HepG2 (cell line): ENCODE data around the gene CERS5. TPM values are rescaled to one million over a fixed set of nuclear protein-coding genes. Genes with fewer than 3 reads are reported as not detected.

Experiments used
- AHR ChIP-seq: IDR thresholded peaks from 2 replicates; pipeline ENCODE4 v1.6.1; 2018; ENCODE audit warnings: missing genetic modification reagents, missing compliant biosample characterization
- DR1 ChIP-seq: sonication (generic); formaldehyde crosslinking; IDR thresholded peaks from 2 replicates; pipeline ENCODE4 v1.8.0; 2021; ENCODE audit warnings: mild to moderate bottlenecking, missing genetic modification reagents, inconsistent platforms
- ETV6 ChIP-seq: sonication (generic); formaldehyde crosslinking; conservative IDR thresholded peaks from 2 replicates; pipeline ENCODE4 v1.4.0; 2020; ENCODE audit warnings: missing genetic modification reagents
- FOXA3 ChIP-seq: IDR thresholded peaks from 2 replicates; pipeline ENCODE4 v1.6.1; 2016; ENCODE audit warnings: missing genetic modification reagents, missing compliant biosample characterization
- GABPB1 ChIP-seq: IDR thresholded peaks from 2 replicates; pipeline ENCODE4 v1.6.1; 2016; ENCODE audit warnings: mild to moderate bottlenecking, missing genetic modification reagents, moderate library complexity, missing compliant biosample characterization
- GATAD2A ChIP-seq: IDR thresholded peaks from 2 replicates; pipeline ENCODE4 v1.6.1; 2016
- HNF4A ChIP-seq: sonication (generic); formaldehyde crosslinking; IDR thresholded peaks from 2 replicates; pipeline ENCODE4 v1.4.0; 2020; ENCODE audit warnings: missing genetic modification reagents
- JARID2 ChIP-seq: sonication (generic); formaldehyde crosslinking; IDR thresholded peaks from 2 replicates; pipeline ENCODE4 v1.8.1; 2023; ENCODE audit warnings: missing genetic modification reagents, inconsistent platforms; ENCODE audit not compliant: insufficient replicate concordance
- KDM5B ChIP-seq: sonication (generic); formaldehyde crosslinking; IDR thresholded peaks from 2 replicates; pipeline ENCODE4 v1.4.0; 2020; ENCODE audit warnings: missing genetic modification reagents, mild to moderate bottlenecking, borderline replicate concordance
- MTF2 ChIP-seq: sonication (generic); formaldehyde crosslinking; IDR thresholded peaks from 2 replicates; pipeline ENCODE4 v1.5.0; 2020; ENCODE audit warnings: missing genetic modification reagents, borderline replicate concordance
- PBX2 ChIP-seq: IDR thresholded peaks from 2 replicates; pipeline ENCODE4 v1.6.1; 2016; ENCODE audit warnings: control low read depth
- PCBP1 ChIP-seq: fragments of 200-400 bp; formaldehyde crosslinking; IDR thresholded peaks from 2 replicates; pipeline ENCODE4 v1.6.1; 2017; ENCODE audit warnings: mild to moderate bottlenecking, low read depth, low read length, borderline replicate concordance
- PHB2 ChIP-seq: fragments of 450-650 bp; IDR thresholded peaks from 2 replicates; pipeline ENCODE4 v1.6.1; 2018; ENCODE audit not compliant: partially characterized antibody
- POLR2G ChIP-seq: fragments of 200-400 bp; formaldehyde crosslinking; IDR thresholded peaks from 2 replicates; pipeline ENCODE4 v1.6.1; 2018; ENCODE audit warnings: mild to moderate bottlenecking, low read depth, low read length, moderate library complexity
- RFX3 ChIP-seq: IDR thresholded peaks from 2 replicates; pipeline ENCODE4 v1.6.1; 2016; ENCODE audit warnings: missing biosample characterization, missing genetic modification reagents
- SIX4 ChIP-seq: sonication (generic); formaldehyde crosslinking; IDR thresholded peaks from 2 replicates; pipeline ENCODE4 v1.4.0; 2020; ENCODE audit warnings: missing genetic modification reagents
- SP1 ChIP-seq, 2 experiments: fragments of 450-650 bp in 1 of 2; sonication (generic) in 1 of 2; formaldehyde crosslinking in 1 of 2; IDR thresholded peaks; 2 replicates each; pipeline versions ENCODE4 v1.4.0 to v1.6.1; 2016 to 2020; ENCODE audit warnings: missing genetic modification reagents in 1 of 2
- TOPORS ChIP-seq: sonication (generic); formaldehyde crosslinking; IDR thresholded peaks from 2 replicates; pipeline ENCODE4 v1.8.0; 2023; ENCODE audit warnings: mild to moderate bottlenecking, missing genetic modification reagents
- ZNF138 ChIP-seq: sonication (generic); formaldehyde crosslinking; IDR thresholded peaks from 2 replicates; pipeline ENCODE4 v1.5.0; 2020; ENCODE audit warnings: mild to moderate bottlenecking, low read depth, missing genetic modification reagents
- ZNF143 ChIP-seq: sonication (generic); formaldehyde crosslinking; IDR thresholded peaks from 2 replicates; pipeline ENCODE4 v1.4.0; 2020; ENCODE audit warnings: missing genetic modification reagents
- ZNF230 ChIP-seq: sonication (generic); formaldehyde crosslinking; IDR thresholded peaks from 2 replicates; pipeline ENCODE4 v1.4.0; 2020; ENCODE audit warnings: mild to moderate bottlenecking, missing genetic modification reagents
- ZNF572 ChIP-seq: sonication (generic); formaldehyde crosslinking; IDR thresholded peaks from 2 replicates; pipeline ENCODE4 v1.5.1; 2020; ENCODE audit warnings: mild to moderate bottlenecking, missing genetic modification reagents
- ZNF772 ChIP-seq: sonication (generic); formaldehyde crosslinking; IDR thresholded peaks from 2 replicates; pipeline ENCODE4 v1.5.0; 2020; ENCODE audit warnings: mild to moderate bottlenecking, missing genetic modification reagents
- polyA plus RNA-seq, 8 experiments: library from polyadenylated mRNA; depleted of rRNA in 3 of 8; stranded (reverse) in 7 of 8; unstranded in 1 of 8; fragments of >200 nt; fragmentation: Illumina TruSeq in 4 of 8; extraction: Trizol in 4 of 8; gene quantifications; 2 replicates each; pipeline versions ENCODE4 v1.2.1 to v1.2.3, GENCODE V29; 2011 to 2016; ENCODE audit warnings: low read depth in 4 of 8, missing spikeins in 1 of 8, mixed read lengths in 1 of 8; ENCODE audit not compliant: insufficient read depth in 1 of 8
- total RNA-seq, 5 experiments: library from RNA; depleted of rRNA; stranded (reverse); fragments of >200 nt; fragmentation: Illumina TruSeq; extraction: Trizol; gene quantifications; 2 replicates each; pipeline ENCODE4 v1.2.3, GENCODE V29; 2016; ENCODE audit warnings: low read depth in 1 of 5
- TF ChIP-seq, protein P1 (sequence below): sonication (generic); formaldehyde crosslinking; IDR thresholded peaks from 2 replicates; pipeline ENCODE4 v1.4.0; 2020; ENCODE audit warnings: mild to moderate bottlenecking, missing genetic modification reagents, borderline replicate concordance
- TF ChIP-seq, protein P2 (sequence below): sonication (generic); formaldehyde crosslinking; IDR thresholded peaks from 2 replicates; pipeline ENCODE4 v1.8.0; 2022; ENCODE audit warnings: mild to moderate bottlenecking, missing genetic modification reagents, borderline replicate concordance
- TF ChIP-seq, protein P3 (sequence below): sonication (generic); formaldehyde crosslinking; IDR thresholded peaks from 2 replicates; pipeline ENCODE4 v1.4.0; 2020; ENCODE audit warnings: mild to moderate bottlenecking, missing genetic modification reagents

Gene CERS5
- total and polyA plus RNA-seq, 2 of the 13 experiments (the other 11 are each of a cell fraction or from before 2014, with no cell fraction given): 22.3 to 48.8 TPM

GRCh38 chr12:50110127-50110761, 56.9 kb downstream of the CERS5 start (continued):
- TF ChIP-seq, protein P1, sequence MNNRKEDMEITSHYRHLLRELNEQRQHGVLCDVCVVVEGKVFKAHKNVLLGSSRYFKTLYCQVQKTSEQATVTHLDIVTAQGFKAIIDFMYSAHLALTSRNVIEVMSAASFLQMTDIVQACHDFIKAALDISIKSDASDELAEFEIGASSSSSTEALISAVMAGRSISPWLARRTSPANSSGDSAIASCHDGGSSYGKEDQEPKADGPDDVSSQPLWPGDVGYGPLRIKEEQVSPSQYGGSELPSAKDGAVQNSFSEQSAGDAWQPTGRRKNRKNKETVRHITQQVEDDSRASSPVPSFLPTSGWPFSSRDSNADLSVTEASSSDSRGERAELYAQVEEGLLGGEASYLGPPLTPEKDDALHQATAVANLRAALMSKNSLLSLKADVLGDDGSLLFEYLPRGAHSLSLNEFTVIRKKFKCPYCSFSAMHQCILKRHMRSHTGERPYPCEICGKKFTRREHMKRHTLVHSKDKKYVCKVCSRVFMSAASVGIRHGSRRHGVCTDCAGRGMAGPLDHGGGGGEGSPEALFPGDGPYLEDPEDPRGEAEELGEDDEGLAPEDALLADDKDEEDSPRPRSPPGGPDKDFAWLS (CRISPR knock-in tag): no peak
- no peak for TF ChIP-seq ZNF230 (CRISPR knock-in tag)
- TF ChIP-seq ZNF143 (CRISPR knock-in tag): no peak
- no peak for TF ChIP-seq PHB2
- TF ChIP-seq TOPORS: no peak
- TF ChIP-seq POLR2G: no peak
- TF ChIP-seq GATAD2A (CRISPR knock-in tag): peak; percentile 72; the same call in 1 of the 2 replicates
- TF ChIP-seq FOXA3: peak; percentile 18; the same call in 1 of the 2 replicates
- TF ChIP-seq SP1 (IDR thresholded peaks at IDR 0.05): no peak
- TF ChIP-seq SP1 (CRISPR knock-in tag; IDR thresholded peaks at IDR 0.05): no peak
- TF ChIP-seq KDM5B (CRISPR knock-in tag): peak; percentile 78; the same call in 1 of the 2 replicates
- TF ChIP-seq RFX3 (CRISPR knock-in tag): no peak
- no peak for TF ChIP-seq AHR (CRISPR knock-in tag)
- no peak for TF ChIP-seq PBX2 (CRISPR knock-in tag)
- no peak for TF ChIP-seq JARID2 (CRISPR knock-in tag)
- TF ChIP-seq HNF4A: peak; percentile 81
- no peak; the same call in none of the 2 replicates for TF ChIP-seq GABPB1 (CRISPR knock-in tag)
- TF ChIP-seq MTF2 (CRISPR knock-in tag): no peak
- no peak for TF ChIP-seq DR1 (CRISPR knock-in tag)
- TF ChIP-seq PCBP1: no peak
- TF ChIP-seq ETV6 (CRISPR knock-in tag): no peak
- no peak for TF ChIP-seq ZNF138
- TF ChIP-seq SIX4: no peak
- no peak for TF ChIP-seq ZNF572 (CRISPR knock-in tag)
- TF ChIP-seq, protein P2, sequence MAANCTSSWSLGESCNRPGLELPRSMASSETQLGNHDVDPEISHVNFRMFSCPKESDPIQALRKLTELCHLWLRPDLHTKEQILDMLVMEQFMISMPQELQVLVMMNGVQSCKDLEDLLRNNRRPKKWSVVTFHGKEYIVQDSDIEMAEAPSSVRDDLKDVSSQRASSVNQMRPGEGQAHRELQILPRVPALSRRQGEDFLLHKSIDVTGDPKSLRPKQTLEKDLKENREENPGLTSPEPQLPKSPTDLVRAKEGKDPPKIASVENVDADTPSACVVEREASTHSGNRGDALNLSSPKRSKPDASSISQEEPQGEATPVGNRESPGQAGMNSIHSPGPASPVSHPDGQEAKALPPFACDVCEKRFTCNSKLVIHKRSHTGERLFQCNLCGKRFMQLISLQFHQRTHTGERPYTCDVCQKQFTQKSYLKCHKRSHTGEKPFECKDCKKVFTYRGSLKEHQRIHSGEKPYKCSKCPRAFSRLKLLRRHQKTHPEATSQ: no peak
- TF ChIP-seq ZNF772: no peak
- TF ChIP-seq, protein P3, sequence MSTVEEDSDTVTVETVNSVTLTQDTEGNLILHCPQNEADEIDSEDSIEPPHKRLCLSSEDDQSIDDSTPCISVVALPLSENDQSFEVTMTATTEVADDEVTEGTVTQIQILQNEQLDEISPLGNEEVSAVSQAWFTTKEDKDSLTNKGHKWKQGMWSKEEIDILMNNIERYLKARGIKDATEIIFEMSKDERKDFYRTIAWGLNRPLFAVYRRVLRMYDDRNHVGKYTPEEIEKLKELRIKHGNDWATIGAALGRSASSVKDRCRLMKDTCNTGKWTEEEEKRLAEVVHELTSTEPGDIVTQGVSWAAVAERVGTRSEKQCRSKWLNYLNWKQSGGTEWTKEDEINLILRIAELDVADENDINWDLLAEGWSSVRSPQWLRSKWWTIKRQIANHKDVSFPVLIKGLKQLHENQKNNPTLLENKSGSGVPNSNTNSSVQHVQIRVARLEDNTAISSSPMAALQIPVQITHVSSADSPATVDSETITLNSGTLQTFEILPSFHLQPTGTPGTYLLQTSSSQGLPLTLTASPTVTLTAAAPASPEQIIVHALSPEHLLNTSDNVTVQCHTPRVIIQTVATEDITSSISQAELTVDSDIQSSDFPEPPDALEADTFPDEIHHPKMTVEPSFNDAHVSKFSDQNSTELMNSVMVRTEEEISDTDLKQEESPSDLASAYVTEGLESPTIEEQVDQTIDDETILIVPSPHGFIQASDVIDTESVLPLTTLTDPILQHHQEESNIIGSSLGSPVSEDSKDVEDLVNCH (CRISPR knock-in tag): no peak
